ENCODE measurements around the gene SLC44A3. TPM values are rescaled to one million over a fixed set of nuclear protein-coding genes. Genes with fewer than 3 reads are reported as not detected.

The SLC44A3 gene
- total and polyA plus RNA-seq, 4 experiments from 2014 or later: 1.1 to 2.3 (median 1.9) TPM

GRCh38 chr1:94778808-94779207, 41.3 kb upstream of the SLC44A3 start:
- H3K4me1 Mint-ChIP-seq: no peaks in the 10 kb centered on the region
- POLR2A ChIA-PET (ENCODE audit: partially characterized antibody): no interaction called here
- peaks cover 8 to 9% of the 10 kb centered on the region in 2 donors for H3K27me3 Mint-ChIP-seq
- H3K27ac Mint-ChIP-seq: no peak overlapping the region
- Histone ChIP-seq H3K27me3 (ENCODE audit: insufficient read depth, low read length) (no peaks in the 10 kb centered on the region), H3K36me3 (ENCODE audit: insufficient read depth, low read length) (no peaks in the 10 kb centered on the region), H3K4me1 (ENCODE audit: insufficient read depth, low read length) (no peaks in the 10 kb centered on the region), H3K4me3 (ENCODE audit: low read length in 2 of 2) (no peak overlapping the region), H3K27ac (ENCODE audit: low read depth, low read length) (no peak overlapping the region), H3K9me3 (ENCODE audit: control insufficient read depth in 1 of 2, low read length in 2 of 2) (no peaks in the 10 kb centered on the region)
- intact Hi-C loops (cut with micrococcal nuclease): no loop called here
- H3K9me3 Mint-ChIP-seq: no peaks in the 10 kb centered on the region
- no peak for DNase-seq
- H3K4me3 Mint-ChIP-seq: no peak overlapping the region
- CTCF ChIA-PET (ENCODE audit: partially characterized antibody): no interaction called here
- H3K36me3 Mint-ChIP-seq: no peaks in the 10 kb centered on the region

GRCh38 chr1:94783342-94784189, 36.6 kb upstream of the SLC44A3 start:
- POLR2A ChIA-PET (ENCODE audit: partially characterized antibody): no interaction called here
- Histone ChIP-seq H3K27ac (ENCODE audit: low read depth, low read length) (no peak overlapping the region), H3K27me3 (ENCODE audit: insufficient read depth, low read length) (no peaks in the 10 kb centered on the region), H3K36me3 (ENCODE audit: insufficient read depth, low read length) (no peaks in the 10 kb centered on the region), H3K9me3 (ENCODE audit: control insufficient read depth in 1 of 2, low read length in 2 of 2) (no peaks in the 10 kb centered on the region), H3K4me3 (ENCODE audit: low read length in 2 of 2) (no peak overlapping the region), H3K4me1 (ENCODE audit: insufficient read depth, low read length) (no peaks in the 10 kb centered on the region)
- Mint-ChIP-seq H3K9me3 (no peaks in the 10 kb centered on the region), H3K27me3 (peaks cover 11 to 14% of the 10 kb centered on the region in 2 donors), H3K27ac (no peak overlapping the region), H3K4me3 (no peak overlapping the region), H3K4me1 (no peaks in the 10 kb centered on the region), H3K36me3 (no peaks in the 10 kb centered on the region)
- intact Hi-C loops (cut with micrococcal nuclease): no loop called here
- no peak for DNase-seq
- CTCF ChIA-PET (ENCODE audit: partially characterized antibody): no interaction called here

DNA sequence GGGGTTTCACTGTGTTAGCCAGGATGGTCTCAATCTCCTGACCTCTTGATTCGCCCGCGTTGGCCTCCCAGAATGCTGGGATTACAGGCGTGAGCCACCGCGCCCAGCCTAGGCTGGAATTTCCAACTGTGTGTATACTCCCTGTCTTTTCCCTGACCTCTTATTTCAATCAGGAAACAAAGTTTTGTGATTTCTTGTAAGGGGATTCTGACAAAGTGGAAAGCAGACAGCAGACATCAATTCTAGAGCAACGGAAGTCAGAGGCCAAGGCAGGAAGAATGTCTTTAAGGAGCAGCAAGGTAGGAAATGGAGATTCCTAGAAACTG, 36.0 kb upstream of the SLC44A3 start:
- POLR2A ChIA-PET (ENCODE audit: partially characterized antibody): no interaction called here
- H3K4me3 Mint-ChIP-seq: no peak overlapping the region
- Histone ChIP-seq H3K4me1 (ENCODE audit: insufficient read depth, low read length) (no peaks in the 10 kb centered on the region), H3K27me3 (ENCODE audit: insufficient read depth, low read length) (no peaks in the 10 kb centered on the region), H3K9me3 (ENCODE audit: control insufficient read depth in 1 of 2, low read length in 2 of 2) (no peaks in the 10 kb centered on the region), H3K36me3 (ENCODE audit: insufficient read depth, low read length) (no peaks in the 10 kb centered on the region), H3K4me3 (ENCODE audit: low read length in 2 of 2) (no peak overlapping the region), H3K27ac (ENCODE audit: low read depth, low read length) (no peak overlapping the region)
- intact Hi-C loops (cut with micrococcal nuclease): no loop called here
- no peak overlapping the region for H3K27ac Mint-ChIP-seq
- no peaks in the 10 kb centered on the region for H3K4me1 Mint-ChIP-seq
- H3K9me3 Mint-ChIP-seq: no peaks in the 10 kb centered on the region
- H3K36me3 Mint-ChIP-seq: no peaks in the 10 kb centered on the region
- CTCF ChIA-PET (ENCODE audit: partially characterized antibody): interaction anchor here (0.8 kb wide), 1 partner anchor 19 kb away, joined by 3 read pairs; no protein-coding TSS in a partner anchor
- peaks cover 12 to 18% of the 10 kb centered on the region in 2 donors for H3K27me3 Mint-ChIP-seq
- DNase-seq: no peak

DNA sequence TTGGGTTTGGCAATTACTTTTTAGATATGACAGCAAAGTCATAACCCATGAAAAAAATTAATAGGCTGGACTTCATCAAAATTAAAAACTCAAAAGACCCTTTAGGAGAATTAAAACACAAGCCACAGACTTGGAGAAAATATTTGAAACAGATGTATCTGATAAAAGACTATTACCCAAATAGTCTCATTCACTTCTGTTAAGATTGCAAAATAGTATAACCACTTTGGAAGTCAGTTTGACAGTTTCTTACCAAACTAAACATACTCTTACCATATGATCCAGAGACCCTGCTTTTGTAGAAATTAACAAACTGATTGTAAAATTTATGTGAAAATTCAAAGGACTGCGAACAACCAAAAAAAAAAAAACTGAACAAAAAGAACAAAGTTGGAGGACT, 32.5 kb upstream of the SLC44A3 start:
- Histone ChIP-seq H3K4me1 (ENCODE audit: insufficient read depth, low read length) (no peaks in the 10 kb centered on the region), H3K4me3 (ENCODE audit: low read length in 2 of 2) (no peak overlapping the region), H3K36me3 (ENCODE audit: insufficient read depth, low read length) (no peaks in the 10 kb centered on the region), H3K27me3 (ENCODE audit: insufficient read depth, low read length) (no peaks in the 10 kb centered on the region), H3K9me3 (ENCODE audit: control insufficient read depth in 1 of 2, low read length in 2 of 2) (no peaks in the 10 kb centered on the region), H3K27ac (ENCODE audit: low read depth, low read length) (no peak overlapping the region)
- Mint-ChIP-seq H3K4me3 (no peak overlapping the region), H3K36me3 (no peaks in the 10 kb centered on the region), H3K4me1 (peaks cover 0 to 2% (median 1%) of the 10 kb centered on the region in 4 donors), H3K9me3 (no peaks in the 10 kb centered on the region), H3K27ac (no peak overlapping the region), H3K27me3 (peaks cover 7 to 12% of the 10 kb centered on the region in 2 donors)
- intact Hi-C loops (cut with micrococcal nuclease): no loop called here
- ChIA-PET CTCF (ENCODE audit: partially characterized antibody) (no interaction called here), POLR2A (ENCODE audit: partially characterized antibody) (no interaction called here)
- DNase-seq: no peak

GRCh38 chr1:94790246-94790645, 29.9 kb upstream of the SLC44A3 start:
- Histone ChIP-seq H3K9me3 (ENCODE audit: control insufficient read depth in 1 of 2, low read length in 2 of 2) (no peaks in the 10 kb centered on the region), H3K36me3 (ENCODE audit: insufficient read depth, low read length) (no peaks in the 10 kb centered on the region), H3K27ac (ENCODE audit: low read depth, low read length) (no peak overlapping the region), H3K4me1 (ENCODE audit: insufficient read depth, low read length) (no peaks in the 10 kb centered on the region), H3K4me3 (ENCODE audit: low read length in 2 of 2) (no peak overlapping the region), H3K27me3 (ENCODE audit: insufficient read depth, low read length) (no peaks in the 10 kb centered on the region)
- intact Hi-C loops (cut with micrococcal nuclease): no loop called here
- peaks cover 6 to 7% of the 10 kb centered on the region in 2 donors for H3K27me3 Mint-ChIP-seq
- no peaks in the 10 kb centered on the region for H3K9me3 Mint-ChIP-seq
- no peak for DNase-seq
- H3K36me3 Mint-ChIP-seq: no peaks in the 10 kb centered on the region
- no peak overlapping the region for H3K4me3 Mint-ChIP-seq
- no peak overlapping the region for H3K27ac Mint-ChIP-seq
- peaks cover 0 to 5% (median 3%) of the 10 kb centered on the region in 4 donors for H3K4me1 Mint-ChIP-seq
- ChIA-PET CTCF (ENCODE audit: partially characterized antibody) (no interaction called here), POLR2A (ENCODE audit: partially characterized antibody) (no interaction called here)

- Mint-ChIP-seq H3K4me1 (peaks cover 3 to 8% (median 5%) of the 10 kb centered on the region in 4 donors), H3K4me3 (no peak overlapping the region), H3K27ac (no peak overlapping the region), H3K36me3 (no peaks in the 10 kb centered on the region), H3K9me3 (no peaks in the 10 kb centered on the region), H3K27me3 (peaks cover 6 to 7% of the 10 kb centered on the region in 2 donors)
- Histone ChIP-seq H3K27ac (ENCODE audit: low read depth, low read length) (no peak overlapping the region), H3K36me3 (ENCODE audit: insufficient read depth, low read length) (no peaks in the 10 kb centered on the region), H3K4me1 (ENCODE audit: insufficient read depth, low read length) (no peaks in the 10 kb centered on the region), H3K4me3 (ENCODE audit: low read length in 2 of 2) (no peak overlapping the region), H3K27me3 (ENCODE audit: insufficient read depth, low read length) (no peaks in the 10 kb centered on the region), H3K9me3 (ENCODE audit: control insufficient read depth in 1 of 2, low read length in 2 of 2) (no peaks in the 10 kb centered on the region)
- DNase-seq: no peak
- ChIA-PET POLR2A (ENCODE audit: partially characterized antibody) (no interaction called here), CTCF (ENCODE audit: partially characterized antibody) (interaction anchor here (0.7 kb wide), 1 partner anchor 16 kb away, joined by 3 read pairs; no protein-coding TSS in a partner anchor)
- intact Hi-C loops (cut with micrococcal nuclease): no loop called here
Measured at GRCh38 chr1:94790670-94791069, 29.5 kb upstream of the SLC44A3 start.

DNA sequence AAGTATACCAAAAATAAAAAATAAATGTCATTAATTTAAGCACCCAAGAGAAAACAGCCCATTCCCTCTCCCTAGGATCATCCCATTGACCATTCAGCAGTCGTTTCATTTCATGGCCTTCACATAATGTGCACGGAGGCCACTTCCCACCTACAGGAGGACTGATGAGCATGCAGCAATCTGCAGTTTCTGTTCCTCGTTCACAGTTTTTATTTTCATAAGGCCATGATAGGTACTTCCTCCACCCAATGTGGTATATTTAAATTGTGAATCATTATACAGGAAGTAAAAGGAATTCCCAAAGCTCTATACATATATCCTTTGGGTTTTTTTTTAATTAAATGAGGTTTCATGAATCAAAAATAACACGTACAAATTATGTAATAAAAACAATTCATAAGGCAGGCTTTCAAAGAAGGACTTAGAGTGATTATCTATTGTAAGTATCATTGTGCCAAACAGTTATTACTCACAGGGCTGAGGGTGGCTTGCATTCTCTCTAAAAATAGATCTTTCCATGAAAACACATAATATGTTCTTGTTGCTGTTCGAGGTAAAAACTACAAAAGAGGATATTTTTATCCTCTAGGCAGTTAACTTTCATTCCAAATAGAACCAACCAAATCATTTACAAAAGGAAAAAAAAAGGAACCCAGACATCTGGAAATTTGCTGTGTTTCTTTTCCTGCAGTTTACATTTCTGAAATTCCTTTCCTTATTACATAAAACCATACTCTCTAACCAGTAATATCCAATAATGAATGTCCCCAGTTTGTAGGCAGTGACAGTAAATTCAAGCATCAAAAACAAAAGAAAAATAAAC, 27.5 kb upstream of the SLC44A3 start:
- intact Hi-C loops (cut with micrococcal nuclease): no loop called here
- CTCF ChIA-PET (ENCODE audit: partially characterized antibody): no interaction called here
- Mint-ChIP-seq H3K4me1 (peaks cover 4 to 17% (median 9%) of the 10 kb centered on the region in 4 donors), H3K27ac (peak overlapping the region in 1 of 7 donors; percentile 32), H3K36me3 (no peaks in the 10 kb centered on the region), H3K27me3 (peaks cover 1 to 5% of the 10 kb centered on the region in 2 donors), H3K9me3 (peaks cover 0 to under 1% (median 0%) of the 10 kb centered on the region in 8 donors), H3K4me3 (no peak overlapping the region)
- no peaks in the 10 kb centered on the region for H3K9me3 ChIP-seq (ENCODE audit: control insufficient read depth in 1 of 2, low read length in 2 of 2)
- no peaks in the 10 kb centered on the region for H3K27me3 ChIP-seq (ENCODE audit: insufficient read depth, low read length)
- no peak for DNase-seq
- POLR2A ChIA-PET (ENCODE audit: partially characterized antibody): no interaction called here
- no peak overlapping the region for H3K4me3 ChIP-seq (ENCODE audit: low read length in 2 of 2)
- no peaks in the 10 kb centered on the region for H3K36me3 ChIP-seq (ENCODE audit: insufficient read depth, low read length)
- no peaks in the 10 kb centered on the region for H3K4me1 ChIP-seq (ENCODE audit: insufficient read depth, low read length)
- H3K27ac ChIP-seq (ENCODE audit: low read depth, low read length): no peak overlapping the region

Measured in CD4-positive, alpha-beta memory T cell (primary cell).